Liver (tissue), 9 donors: ENCODE data around the gene RALGPS1. TPM values are rescaled to one million over a fixed set of nuclear protein-coding genes. Genes with fewer than 3 reads are reported as not detected.

Experiments
- DNase-seq: peaks from one replicate; pipeline ENCODE4 v3.0.0-alpha.2; 2017; ENCODE audit warnings: low spot score
- H3K27ac ChIP-seq, 2 donors: one replicate each; pipeline ENCODE4 v1.7.0; 2013; ENCODE audit warnings: inconsistent platforms in 2 of 2, low read length in 2 of 2, control low read depth in 1 of 2, low read depth in 1 of 2, mild to moderate bottlenecking in 1 of 2
- H3K27me3 ChIP-seq, 4 donors: one replicate each; pipeline versions ENCODE4 v1.6.1 to v1.7.0; 2013; ENCODE audit warnings: low read length in 3 of 4, inconsistent platforms in 1 of 4, mild to moderate bottlenecking in 1 of 4, moderate library complexity in 1 of 4; ENCODE audit not compliant: control insufficient read depth in 4 of 4, insufficient read depth in 4 of 4
- H3K36me3 ChIP-seq, 4 donors: one replicate each; pipeline versions ENCODE4 v1.6.1 to v1.7.0; 2013; ENCODE audit warnings: low read length in 3 of 4, mild to moderate bottlenecking in 3 of 4, low read depth in 1 of 4, moderate library complexity in 1 of 4; ENCODE audit not compliant: control insufficient read depth in 4 of 4, insufficient read depth in 3 of 4
- H3K4me1 ChIP-seq, 4 donors: one replicate each; pipeline versions ENCODE4 v1.6.1 to v1.7.0; 2013; ENCODE audit warnings: low read length in 3 of 4, mild to moderate bottlenecking in 3 of 4, moderate library complexity in 1 of 4; ENCODE audit not compliant: control insufficient read depth in 4 of 4, insufficient read depth in 4 of 4
- H3K4me3 ChIP-seq, 3 donors: one replicate each; pipeline versions ENCODE4 v1.6.1 to v1.7.0; 2013; ENCODE audit warnings: low read length in 3 of 3, control low read depth in 1 of 3, low read depth in 1 of 3, mild to moderate bottlenecking in 1 of 3
- H3K9ac ChIP-seq, 2 donors: one replicate each; pipeline ENCODE4 v1.7.0; 2013; ENCODE audit warnings: low read length in 2 of 2, mild to moderate bottlenecking in 2 of 2, moderate library complexity in 2 of 2, control low read depth in 1 of 2, low read depth in 1 of 2
- H3K9me3 ChIP-seq, 4 donors: one replicate each; pipeline versions ENCODE4 v1.6.1 to v1.7.0; 2013; ENCODE audit warnings: low read length in 3 of 4; ENCODE audit not compliant: control insufficient read depth in 4 of 4
- ATF3 ChIP-seq: IDR thresholded peaks from 2 replicates; pipeline ENCODE4 v1.6.1; 2016; ENCODE audit warnings: antibody characterized with exemption
- CTCF ChIP-seq: fragments of 150-350 bp; IDR thresholded peaks from 2 replicates; pipeline ENCODE4 v1.5.1; 2017; ENCODE audit warnings: improper control_type of control experiment, low read depth, low read length; ENCODE audit not compliant: missing input control
- EGR1 ChIP-seq, 2 donors: IDR thresholded peaks; 2 replicates each; pipeline ENCODE4 v1.6.1; 2016 to 2018; ENCODE audit warnings: antibody characterized with exemption in 2 of 2, low read depth in 2 of 2
- FOXA1 ChIP-seq: IDR thresholded peaks from 2 replicates; pipeline ENCODE4 v1.6.1; 2016; ENCODE audit warnings: antibody characterized with exemption
- FOXA2 ChIP-seq: IDR thresholded peaks from 2 replicates; pipeline ENCODE4 v1.6.1; 2016; ENCODE audit warnings: antibody characterized with exemption
- GABPA ChIP-seq, 2 donors: IDR thresholded peaks in 1 of 2; conservative IDR thresholded peaks in 1 of 2; 2 replicates each; pipeline ENCODE4 v1.6.1; 2016; ENCODE audit warnings: antibody characterized with exemption in 2 of 2, mild to moderate bottlenecking in 1 of 2, moderate library complexity in 1 of 2
- HNF4A ChIP-seq, 2 donors: conservative IDR thresholded peaks; 2 replicates each; pipeline ENCODE4 v1.6.1; 2016; ENCODE audit warnings: antibody characterized with exemption in 2 of 2, mild to moderate bottlenecking in 2 of 2
- HNF4G ChIP-seq: IDR thresholded peaks from 2 replicates; pipeline ENCODE4 v1.6.1; 2016; ENCODE audit warnings: antibody characterized with exemption
- JUND ChIP-seq, 2 donors: IDR thresholded peaks; 2 replicates each; pipeline ENCODE4 v1.6.1; 2016; ENCODE audit warnings: antibody characterized with exemption in 2 of 2
- MAX ChIP-seq: IDR thresholded peaks from 2 replicates; pipeline ENCODE4 v1.6.1; 2016; ENCODE audit warnings: antibody characterized with exemption
- NR2F2 ChIP-seq: IDR thresholded peaks from 2 replicates; pipeline ENCODE4 v1.6.1; 2016; ENCODE audit warnings: antibody characterized with exemption
- RAD21 ChIP-seq, 2 donors: IDR thresholded peaks; 2 replicates each; pipeline ENCODE4 v1.6.1; 2016; ENCODE audit warnings: antibody characterized with exemption in 2 of 2, mild to moderate bottlenecking in 2 of 2
- REST ChIP-seq: IDR thresholded peaks from 2 replicates; pipeline ENCODE4 v1.6.1; 2016; ENCODE audit warnings: antibody characterized with exemption, mild to moderate bottlenecking
- RXRA ChIP-seq, 2 donors: IDR thresholded peaks; 2 replicates each; pipeline ENCODE4 v1.6.1; 2017 to 2018; ENCODE audit warnings: antibody characterized with exemption in 2 of 2, mild to moderate bottlenecking in 1 of 2
- SP1 ChIP-seq: IDR thresholded peaks from 2 replicates; pipeline ENCODE4 v1.6.1; 2018; ENCODE audit warnings: antibody characterized with exemption, mild to moderate bottlenecking
- TAF1 ChIP-seq: conservative IDR thresholded peaks from 2 replicates; pipeline ENCODE4 v1.6.1; 2016; ENCODE audit warnings: antibody characterized with exemption, mild to moderate bottlenecking
- YY1 ChIP-seq: IDR thresholded peaks from 2 replicates; pipeline ENCODE4 v1.6.1; 2016; ENCODE audit warnings: antibody characterized with exemption, mild to moderate bottlenecking
- ZBTB33 ChIP-seq: IDR thresholded peaks from 2 replicates; pipeline ENCODE4 v1.6.1; 2016; ENCODE audit warnings: antibody characterized with exemption
- WGBS: extraction: QIAGEN DNeasy Blood & Tissue Kit; methylation state at CpG from one replicate; pipeline ENCODE4 v1.1.7; 2013; 5-methylcytosine and 5-hydroxymethylcytosine counted together
- polyA plus RNA-seq, 2 donors: library from polyadenylated mRNA; stranded (reverse) in 1 of 2; unstranded in 1 of 2; fragments of 200-250 nt in 1 of 2; fragments of >200 nt in 1 of 2; fragmentation: Nextera tagmentation in 1 of 2; extraction: Ambion mirVana in 1 of 2; gene quantifications; one replicate each; pipeline versions ENCODE4 v1.2.1 to v1.2.3, GENCODE V29; 2013 to 2015
- total RNA-seq, 2 donors: library from RNA; depleted of rRNA; stranded (reverse); fragments of >200 nt; gene quantifications; one replicate each; pipeline ENCODE4 v1.2.3, GENCODE V29; 2014
- donor health status: healthy.
- donor health status: healthy.
- donor health status: healthy.
- donor health status: healthy.
- donor health status: healthy.

RALGPS1 gene
- total and polyA plus RNA-seq, 4 donors = 1.4 to 2.7 (median 2.0) TPM

GRCh38 chr9:126984969-126985368 is 70.4 kb downstream of the RALGPS1 start:
- no peak overlapping the region for H3K9ac ChIP-seq
- WGBS = 66% methylated on average over 3 of the region's 3 CpGs
- H3K27me3 ChIP-seq = no peaks in the 10 kb centered on the region
- TF ChIP-seq FOXA1 (no peak), RAD21 (IDR thresholded peaks at IDR 0.05) (no peak), NR2F2 (no peak), ZBTB33 (no peak), RXRA (IDR thresholded peaks at IDR 0.05) (no peak), SP1 (no peak), TAF1 (no peak), HNF4G (no peak), FOXA2 (no peak), MAX (no peak), YY1 (no peak), EGR1 (IDR thresholded peaks at IDR 0.05; ENCODE audit: low read depth in 2 of 2) (no peak), ATF3 (no peak), CTCF (no peak), HNF4A (conservative IDR thresholded peaks at IDR 0.05) (no peak), REST (no peak), JUND (IDR thresholded peaks at IDR 0.05) (no peak), GABPA (IDR thresholded peaks at IDR 0.05 in 1 of 2, conservative IDR thresholded peaks at IDR 0.05 in 1 of 2) (no peak)
- H3K4me3 ChIP-seq = no peak overlapping the region
- H3K36me3 ChIP-seq = peaks cover 0 to 2% (median 0%) of the 10 kb centered on the region in 4 donors
- H3K4me1 ChIP-seq = no peaks in the 10 kb centered on the region
- no peak overlapping the region for H3K27ac ChIP-seq
- DNase-seq = no peak
- H3K9me3 ChIP-seq = no peaks in the 10 kb centered on the region
